Fibroblast of villous mesenchyme (primary cell): ENCODE measurements around the gene TOMM7. TPM values are rescaled to one million over a fixed set of nuclear protein-coding genes. Genes with fewer than 3 reads are reported as not detected.
"Not testable (repeated sequence)": the region's sequence is repeated elsewhere in the genome, so short reads cannot be mapped to it uniquely, and the experiment has no call there.

Experiments
- DNase-seq: peaks from one replicate; pipeline ENCODE4 v3.0.0-alpha.2; 2010; ENCODE audit warnings: low read depth
- H3K4me3 ChIP-seq: 2 replicates; pipeline ENCODE4 v1.5.1; 2011; ENCODE audit warnings: low read depth, mild to moderate bottlenecking, low read length
- CTCF ChIP-seq: IDR thresholded peaks from 2 replicates; pipeline ENCODE4 v1.5.1; 2012; ENCODE audit warnings: low read depth, mild to moderate bottlenecking, low read length; ENCODE audit not compliant: insufficient read depth
- total RNA-seq: library from RNA; depleted of rRNA; stranded (reverse); fragments of >200 nt; gene quantifications from 2 replicates; pipeline ENCODE4 v1.2.3, GENCODE V29; 2012

The TOMM7 gene
- total RNA-seq, 1 donor: 135 TPM

- peak; percentile 93 for DNase-seq
Observed at GRCh38 chr7:22854158-22855048, 31.8 kb upstream of the TOMM7 start.

GRCh38 chr7:22853674-22854157, 31.1 kb upstream of the TOMM7 start:
- DNase-seq: peak; percentile 38
- TF ChIP-seq CTCF: no peak
- peak overlapping the region; percentile 77 for H3K4me3 ChIP-seq

More at GRCh38 chr7:22854158-22855048, 31.8 kb upstream of the TOMM7 start:
- H3K4me3 ChIP-seq: peak overlapping the region; percentile 77
- TF ChIP-seq CTCF: peak; percentile 47

GRCh38 chr7:22853138-22853537, 30.5 kb upstream of the TOMM7 start:
- no peak for DNase-seq
- no peak overlapping the region for H3K4me3 ChIP-seq
- no peak for TF ChIP-seq CTCF

- DNase-seq: no peak
- TF ChIP-seq CTCF: no peak
- H3K4me3 ChIP-seq: no peak overlapping the region
Observed at GRCh38 chr7:22851145-22851544, 28.5 kb upstream of the TOMM7 start.

GRCh38 chr7:22850394-22850793, 27.7 kb upstream of the TOMM7 start:
- DNase-seq, H3K4me3 ChIP-seq: not testable (repeated sequence)

- DNase-seq: no peak
- no peak for TF ChIP-seq CTCF
- H3K4me3 ChIP-seq: no peak overlapping the region
Observed at GRCh38 chr7:22849662-22850061, 27.0 kb upstream of the TOMM7 start.

GRCh38 chr7:22849172-22849571, 26.5 kb upstream of the TOMM7 start:
- TF ChIP-seq CTCF: no peak
- H3K4me3 ChIP-seq: no peak overlapping the region
- DNase-seq: peak; percentile 23
